ENCODE data around the gene FKBP3. TPM values are rescaled to one million over a fixed set of nuclear protein-coding genes. Genes with fewer than 3 reads are reported as not detected.
"Not testable (repeated sequence)": the region's sequence is repeated elsewhere in the genome, so short reads cannot be mapped to it uniquely, and the experiment has no call there.

Gene FKBP3
- total RNA-seq, 4 donors from 2014 or later, result 3.7 to 47.8 (median 27.7) TPM

- H3K4me3 ChIP-seq, result no peak overlapping the region
- H3K36me3 ChIP-seq, result no peaks in the 10 kb centered on the region
- H3K9me3 ChIP-seq, result no peaks in the 10 kb centered on the region
- DNase-seq, result no peak
- no peak for TF ChIP-seq EP300 (IDR thresholded peaks at IDR 0.05; ENCODE audit: low read depth)
- TF ChIP-seq, protein P1, sequence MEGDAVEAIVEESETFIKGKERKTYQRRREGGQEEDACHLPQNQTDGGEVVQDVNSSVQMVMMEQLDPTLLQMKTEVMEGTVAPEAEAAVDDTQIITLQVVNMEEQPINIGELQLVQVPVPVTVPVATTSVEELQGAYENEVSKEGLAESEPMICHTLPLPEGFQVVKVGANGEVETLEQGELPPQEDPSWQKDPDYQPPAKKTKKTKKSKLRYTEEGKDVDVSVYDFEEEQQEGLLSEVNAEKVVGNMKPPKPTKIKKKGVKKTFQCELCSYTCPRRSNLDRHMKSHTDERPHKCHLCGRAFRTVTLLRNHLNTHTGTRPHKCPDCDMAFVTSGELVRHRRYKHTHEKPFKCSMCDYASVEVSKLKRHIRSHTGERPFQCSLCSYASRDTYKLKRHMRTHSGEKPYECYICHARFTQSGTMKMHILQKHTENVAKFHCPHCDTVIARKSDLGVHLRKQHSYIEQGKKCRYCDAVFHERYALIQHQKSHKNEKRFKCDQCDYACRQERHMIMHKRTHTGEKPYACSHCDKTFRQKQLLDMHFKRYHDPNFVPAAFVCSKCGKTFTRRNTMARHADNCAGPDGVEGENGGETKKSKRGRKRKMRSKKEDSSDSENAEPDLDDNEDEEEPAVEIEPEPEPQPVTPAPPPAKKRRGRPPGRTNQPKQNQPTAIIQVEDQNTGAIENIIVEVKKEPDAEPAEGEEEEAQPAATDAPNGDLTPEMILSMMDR (IDR thresholded peaks at IDR 0.05), result no peak
- H3K27me3 ChIP-seq, result no peaks in the 10 kb centered on the region
- no peak overlapping the region for H3K27ac ChIP-seq
- WGBS, 2 donors (ENCODE audit: low coverage in 1 of 2), result 39 to 48% methylated on average over 2 of the region's 2 CpGs
- intact Hi-C loops (cut with DNase I; ENCODE audit: low total_unique reads), result no loop called here
- peaks cover 11 to 38% (median 30%) of the 10 kb centered on the region in 4 donors for H3K4me1 ChIP-seq
- in situ Hi-C loops (cut with MboI; ENCODE audit: low pct_ligation_motif_present in 1 of 4, low pct_unique_long_range_greater_than_20kb in 1 of 4, low sequenced_read_pairs in 3 of 4), result no loop called here
These were observed 51.9 kb downstream of the FKBP3 start for GRCh38 chr14:45082420-45082819.

DNA sequence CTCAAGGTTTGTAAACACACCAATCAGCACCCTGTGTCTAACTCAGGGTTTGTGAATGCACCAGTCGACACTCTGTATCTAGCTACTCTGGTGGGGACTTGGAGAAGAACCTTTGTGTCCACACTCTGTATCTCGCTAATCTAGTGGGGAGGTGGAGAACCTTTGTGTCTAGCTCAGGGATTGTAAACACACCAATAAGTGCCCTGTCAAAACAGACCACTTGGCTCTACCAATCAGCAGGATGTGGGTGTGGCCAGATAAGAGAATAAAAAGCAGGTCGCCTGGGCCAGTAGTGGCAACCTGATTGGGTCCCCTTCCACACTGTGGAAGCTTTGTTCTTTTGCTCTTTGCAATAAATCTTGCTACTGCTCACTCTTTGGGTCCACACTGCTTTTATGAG, 53.2 kb downstream of the FKBP3 start:
- H3K27ac ChIP-seq; H3K4me3 ChIP-seq; H3K9me3 ChIP-seq; in situ Hi-C loops (cut with MboI; ENCODE audit: low pct_ligation_motif_present in 1 of 4, low pct_unique_long_range_greater_than_20kb in 1 of 4, low sequenced_read_pairs in 3 of 4); intact Hi-C loops (cut with DNase I; ENCODE audit: low total_unique reads); H3K36me3 ChIP-seq; DNase-seq; H3K27me3 ChIP-seq: not testable (repeated sequence)
- WGBS, 2 donors (ENCODE audit: low coverage in 1 of 2), result 98 to 100% methylated on average over 3 of the region's 3 CpGs
- peaks cover 11 to 25% (median 20%) of the 10 kb centered on the region in 4 donors for H3K4me1 ChIP-seq

DNA sequence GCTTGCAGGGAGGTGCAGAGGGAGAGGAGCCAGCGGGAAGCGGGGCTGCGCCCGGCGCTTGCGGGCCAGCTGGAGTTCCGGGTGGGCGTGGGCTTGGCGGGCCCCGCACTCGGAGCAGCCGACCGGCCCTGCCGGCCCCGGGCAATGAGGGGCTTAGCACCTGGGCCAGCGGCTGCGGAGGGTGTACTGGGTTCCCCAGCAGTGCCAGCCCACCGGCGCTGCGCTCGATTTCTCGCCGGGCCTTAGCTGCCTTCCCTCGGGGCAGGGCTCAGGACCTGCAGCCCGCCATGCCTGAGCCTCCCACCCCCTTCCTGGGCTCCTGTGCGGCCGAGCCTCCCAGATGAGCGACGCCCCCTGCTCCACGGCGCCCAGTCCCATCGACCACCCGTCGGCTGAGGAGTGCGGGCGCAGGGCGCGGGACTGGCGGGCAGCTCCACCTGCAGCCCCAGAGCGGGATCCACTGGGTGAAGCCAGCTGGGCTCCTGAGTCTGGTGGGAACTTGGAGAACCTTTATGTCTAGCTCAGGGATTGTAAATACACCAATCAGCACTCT, 53.8 kb downstream of the FKBP3 start:
- intact Hi-C loops (cut with DNase I; ENCODE audit: low total_unique reads); H3K27ac ChIP-seq; H3K9me3 ChIP-seq; in situ Hi-C loops (cut with MboI; ENCODE audit: low pct_ligation_motif_present in 1 of 4, low pct_unique_long_range_greater_than_20kb in 1 of 4, low sequenced_read_pairs in 3 of 4); H3K27me3 ChIP-seq; H3K36me3 ChIP-seq; H3K4me3 ChIP-seq; DNase-seq: not testable (repeated sequence)
- peaks cover 5 to 19% (median 14%) of the 10 kb centered on the region in 4 donors for H3K4me1 ChIP-seq
- WGBS, 2 donors (ENCODE audit: low coverage in 1 of 2), result 96% methylated on average over 27 of the region's 40 CpGs; no CpG with 5 or more reads in 1 of the 2 donors

DNA sequence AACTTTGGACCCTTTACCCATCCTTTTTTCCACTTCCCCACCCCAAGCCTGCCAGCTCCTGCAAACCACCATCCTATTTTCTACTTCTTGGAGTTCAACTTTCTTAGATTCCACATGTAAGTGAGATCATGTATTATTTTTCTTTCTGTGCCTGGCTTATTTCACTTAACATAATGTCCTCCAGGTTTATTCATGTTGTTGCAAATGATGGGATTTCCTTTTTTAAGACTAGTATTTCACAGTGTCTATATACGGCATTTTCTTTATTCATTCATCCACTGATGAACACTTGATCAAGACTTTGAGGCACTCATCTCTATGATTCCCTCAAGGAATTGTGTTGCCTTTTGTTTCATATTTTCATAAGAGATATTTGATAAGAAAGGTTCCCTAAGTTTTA, 56.0 kb downstream of the FKBP3 start:
- intact Hi-C loops (cut with DNase I; ENCODE audit: low total_unique reads) (no loop called here), in situ Hi-C loops (cut with MboI; ENCODE audit: low pct_ligation_motif_present in 1 of 4, low pct_unique_long_range_greater_than_20kb in 1 of 4, low sequenced_read_pairs in 3 of 4) (loop anchor here in 1 of 4 donors (10.0 kb wide), 1 partner anchor 114 kb away; the partner anchor contains the start of genes KLHL28 and TOGARAM1)
- no peak overlapping the region for H3K27ac ChIP-seq
- H3K4me3 ChIP-seq, result no peak overlapping the region
- H3K4me1 ChIP-seq, result peaks cover 0 to 6% (median 2%) of the 10 kb centered on the region in 4 donors
- 90 to 100% methylated on average over 1 of the region's 1 CpG for WGBS, 2 donors (ENCODE audit: low coverage in 1 of 2)
- DNase-seq, result no peak
- peaks cover 0 to 5% (median 0%) of the 10 kb centered on the region in 4 donors for H3K36me3 ChIP-seq
- no peaks in the 10 kb centered on the region for H3K27me3 ChIP-seq
- TF ChIP-seq EP300 (IDR thresholded peaks at IDR 0.05; ENCODE audit: low read depth), result no peak
- TF ChIP-seq, protein P1 (IDR thresholded peaks at IDR 0.05), result no peak
- TF ChIP-seq POLR2AphosphoS5 (IDR thresholded peaks at IDR 0.05), result no peak
- TF ChIP-seq POLR2A (IDR thresholded peaks at IDR 0.05), result no peak
- no peaks in the 10 kb centered on the region for H3K9me3 ChIP-seq

DNA sequence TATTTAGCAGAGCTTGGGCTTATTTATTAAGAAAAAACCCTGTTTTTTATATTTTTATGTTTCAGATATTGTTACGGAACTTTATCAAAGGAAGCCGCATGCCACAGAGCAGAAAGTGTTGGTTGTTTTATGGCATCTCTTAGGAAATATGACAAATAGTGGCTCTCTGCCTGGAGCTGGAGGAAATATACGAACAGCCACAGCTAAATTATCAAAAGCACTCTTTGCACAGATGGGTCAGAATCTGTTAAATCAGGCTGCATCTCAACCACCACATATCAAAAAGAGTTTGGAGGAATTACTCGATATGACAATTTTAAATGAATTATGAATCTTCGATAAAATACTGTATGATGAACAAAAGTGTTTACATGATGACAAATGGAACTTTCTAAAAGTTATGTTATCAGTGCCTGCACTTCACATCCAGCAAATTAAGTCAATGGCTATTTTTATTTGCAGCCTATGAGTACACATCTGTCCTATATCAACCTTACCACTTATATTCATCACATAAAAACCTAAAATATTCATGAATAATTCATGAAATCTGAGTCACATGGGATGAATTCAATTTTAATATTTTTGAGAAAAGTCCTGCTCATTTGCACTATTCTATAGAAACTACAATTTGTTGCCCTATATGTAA, 60.9 kb downstream of the FKBP3 start:
- no peak for DNase-seq
- Histone ChIP-seq H3K4me3 (no peak overlapping the region), H3K27ac (no peak overlapping the region), H3K27me3 (no peaks in the 10 kb centered on the region), H3K36me3 (peaks cover 0 to 8% (median 3%) of the 10 kb centered on the region in 4 donors), H3K4me1 (no peaks in the 10 kb centered on the region), H3K9me3 (no peaks in the 10 kb centered on the region)
- 76% methylated on average over 5 of the region's 5 CpGs for WGBS, 2 donors (ENCODE audit: low coverage in 1 of 2)
- intact Hi-C loops (cut with DNase I; ENCODE audit: low total_unique reads) (no loop called here), in situ Hi-C loops (cut with MboI; ENCODE audit: low pct_ligation_motif_present in 1 of 4, low pct_unique_long_range_greater_than_20kb in 1 of 4, low sequenced_read_pairs in 3 of 4) (loop anchor here in 1 of 4 donors (10.0 kb wide), 1 partner anchor 109 kb away; the partner anchor contains the start of genes KLHL28 and TOGARAM1)
- TF ChIP-seq POLR2A (IDR thresholded peaks at IDR 0.05) (no peak), POLR2AphosphoS5 (IDR thresholded peaks at IDR 0.05) (no peak), EP300 (IDR thresholded peaks at IDR 0.05; ENCODE audit: low read depth) (no peak)
- TF ChIP-seq, protein P1 (IDR thresholded peaks at IDR 0.05), result no peak
